CD4-positive, alpha-beta T cell treated with Interleukin-15 for 1 hour (primary cell): ENCODE data around the gene RHOT1.
A peak's percentile ranks its signal among the peaks of the same experiment; 100 is the strongest.
"Not testable (repeated sequence)": the region's sequence is repeated elsewhere in the genome, so short reads cannot be mapped to it uniquely, and the experiment has no call there.

Source experiments
- DNase-seq: peaks from one replicate; pipeline ENCODE4 v3.0.0-alpha.2; 2020

Gene RHOT1

GRCh38 chr17:32240750-32241149 lies 98.4 kb downstream of the RHOT1 start:
- no peak for DNase-seq

- DNase-seq: no peak
These were observed 99.3 kb downstream of the RHOT1 start for GRCh38 chr17:32241640-32242039.

GRCh38 chr17:32249475-32249874 lies 107.2 kb downstream of the RHOT1 start:
- no peak for DNase-seq

- DNase-seq: peak; percentile 64
These were observed 110.9 kb downstream of the RHOT1 start for GRCh38 chr17:32253117-32253611.

- no peak for DNase-seq
These were observed 113.9 kb downstream of the RHOT1 start for GRCh38 chr17:32256012-32256700.

GRCh38 chr17:32256701-32257019 lies 114.4 kb downstream of the RHOT1 start:
- no peak for DNase-seq

GRCh38 chr17:32258383-32259140 lies 116.3 kb downstream of the RHOT1 start:
- DNase-seq: no peak

GRCh38 chr17:32259586-32259985 lies 117.3 kb downstream of the RHOT1 start:
- no peak for DNase-seq

- DNase-seq: no peak
These were observed 119.1 kb downstream of the RHOT1 start for GRCh38 chr17:32261417-32261736.

GRCh38 chr17:32261936-32262510 lies 119.7 kb downstream of the RHOT1 start:
- no peak for DNase-seq

- DNase-seq: not testable (repeated sequence)
These were observed 121.2 kb downstream of the RHOT1 start for GRCh38 chr17:32263515-32263914.

GRCh38 chr17:32264140-32264799 lies 122.0 kb downstream of the RHOT1 start:
- no peak for DNase-seq

GRCh38 chr17:32264823-32265191 lies 122.5 kb downstream of the RHOT1 start:
- no peak for DNase-seq

GRCh38 chr17:32265192-32265923 lies 123.1 kb downstream of the RHOT1 start, which contains the start of gene RHBDL3:
RHBDL3 (plus strand) TSS chr17:32265832; CDS start chr17:32266190, 358 bp downstream.
- DNase-seq: no peak

- no peak for DNase-seq
These were observed 123.7 kb downstream of the RHOT1 start for GRCh38 chr17:32266051-32266388.

- peak; percentile 22 for DNase-seq
These were observed 124.3 kb downstream of the RHOT1 start for GRCh38 chr17:32266389-32267301.

GRCh38 chr17:32267690-32268205 lies 125.4 kb downstream of the RHOT1 start:
- DNase-seq: no peak

GRCh38 chr17:32268734-32269288 lies 126.5 kb downstream of the RHOT1 start:
- no peak for DNase-seq

- no peak for DNase-seq
These were observed 127.1 kb downstream of the RHOT1 start for GRCh38 chr17:32269377-32269776.

- no peak for DNase-seq
These were observed 129.5 kb downstream of the RHOT1 start for GRCh38 chr17:32271844-32272243.

- no peak for DNase-seq
These were observed 131.8 kb downstream of the RHOT1 start for GRCh38 chr17:32274101-32274500.
